HG03103 (cell line): ENCODE data around the gene SAMD10.
"Not testable (repeated sequence)": the region's sequence is repeated elsewhere in the genome, so short reads cannot be mapped to it uniquely, and the experiment has no call there.

Experiments
- ATAC-seq: cut with Tn5 transposase; IDR thresholded peaks from one replicate; pipeline ENCODE4 v1.9.1; 2021; ENCODE audit warnings: low read depth; ENCODE audit not compliant: unreplicated experiment

SAMD10 gene

DNA sequence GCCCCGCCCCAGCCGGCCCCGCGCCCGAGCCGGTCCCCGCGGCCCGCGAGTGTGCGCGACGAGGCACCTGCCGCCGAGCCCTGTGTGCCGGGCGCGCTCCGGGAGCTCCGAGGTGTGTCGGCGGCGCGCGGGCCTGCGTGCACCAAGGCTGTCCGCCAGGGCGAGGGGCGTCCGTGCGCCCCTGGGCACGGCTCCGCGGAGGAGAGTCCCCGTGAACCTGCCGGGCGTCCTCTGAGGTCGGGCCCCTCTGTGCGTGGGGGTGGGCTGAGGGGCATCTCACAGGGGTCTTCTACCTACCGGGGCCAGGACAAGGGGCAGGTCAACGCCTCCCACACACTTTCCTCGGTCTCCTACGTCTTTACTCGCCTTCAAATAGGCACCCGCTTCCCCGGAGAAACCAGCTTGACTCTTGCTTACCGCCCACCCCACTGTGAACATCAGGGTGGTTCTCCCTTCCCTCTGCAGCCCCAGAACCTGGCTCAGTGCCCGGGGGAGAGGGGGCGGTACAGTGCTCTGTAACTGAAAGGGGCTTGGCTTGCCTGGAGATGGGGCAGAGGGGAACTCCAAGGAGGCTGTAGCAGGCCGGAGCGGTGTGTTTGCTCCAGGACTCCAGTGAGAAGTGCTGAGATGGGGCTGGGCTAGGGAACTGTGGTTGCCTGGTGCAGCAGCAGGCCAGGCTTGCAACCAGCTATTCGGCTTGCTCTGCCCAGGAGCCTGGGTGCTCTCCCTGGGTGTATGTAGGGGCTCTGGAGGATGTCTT is at the start of gene SAMD10:
Gene SAMD10 (minus strand): TSS at position 86 of the 760 bp plus-strand sequence. CDS start 175 bp downstream, outside the sequence.
- ATAC-seq, result no peak

DNA sequence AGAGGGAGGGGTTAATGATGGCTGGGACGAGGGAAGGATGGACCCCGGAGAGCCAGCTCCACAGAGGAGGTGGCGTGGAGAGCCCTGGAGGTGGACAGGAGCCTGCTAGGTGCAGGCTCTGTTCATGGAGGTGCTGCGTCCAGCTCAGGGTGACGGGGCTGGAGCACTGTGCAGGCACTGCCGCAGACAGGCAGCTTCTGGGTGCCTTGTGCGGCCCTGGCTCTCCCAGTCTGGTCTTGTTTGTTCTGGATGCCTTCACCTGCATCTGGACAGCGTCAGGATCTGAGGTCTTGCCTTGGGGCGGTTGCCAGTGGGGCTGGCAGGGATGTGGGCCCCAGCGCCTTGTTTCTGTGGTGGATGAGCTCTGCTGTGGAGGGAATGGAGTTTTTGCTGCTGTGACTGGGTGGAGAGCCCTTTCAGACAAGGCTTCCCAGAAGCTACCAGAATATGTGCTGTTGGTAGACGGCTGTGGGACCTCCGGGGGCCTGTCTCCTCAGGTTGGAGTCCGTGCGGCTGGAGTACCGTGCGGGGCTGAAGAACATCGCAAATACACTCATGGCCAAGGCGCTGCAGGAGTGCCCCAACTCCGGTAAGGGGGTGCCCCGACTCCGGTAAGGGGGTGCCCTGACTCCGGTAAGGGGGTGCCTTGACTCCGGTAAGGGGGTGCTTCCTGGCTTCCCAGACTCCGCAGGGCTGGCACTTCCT is 48.7 kb upstream of the SAMD10 start:
- ATAC-seq, result no peak

GRCh38 chr20:64025826-64026412 is 46.5 kb upstream of the SAMD10 start:
- ATAC-seq, result no peak

GRCh38 chr20:64025101-64025825 is 45.8 kb upstream of the SAMD10 start:
- ATAC-seq, result no peak

DNA sequence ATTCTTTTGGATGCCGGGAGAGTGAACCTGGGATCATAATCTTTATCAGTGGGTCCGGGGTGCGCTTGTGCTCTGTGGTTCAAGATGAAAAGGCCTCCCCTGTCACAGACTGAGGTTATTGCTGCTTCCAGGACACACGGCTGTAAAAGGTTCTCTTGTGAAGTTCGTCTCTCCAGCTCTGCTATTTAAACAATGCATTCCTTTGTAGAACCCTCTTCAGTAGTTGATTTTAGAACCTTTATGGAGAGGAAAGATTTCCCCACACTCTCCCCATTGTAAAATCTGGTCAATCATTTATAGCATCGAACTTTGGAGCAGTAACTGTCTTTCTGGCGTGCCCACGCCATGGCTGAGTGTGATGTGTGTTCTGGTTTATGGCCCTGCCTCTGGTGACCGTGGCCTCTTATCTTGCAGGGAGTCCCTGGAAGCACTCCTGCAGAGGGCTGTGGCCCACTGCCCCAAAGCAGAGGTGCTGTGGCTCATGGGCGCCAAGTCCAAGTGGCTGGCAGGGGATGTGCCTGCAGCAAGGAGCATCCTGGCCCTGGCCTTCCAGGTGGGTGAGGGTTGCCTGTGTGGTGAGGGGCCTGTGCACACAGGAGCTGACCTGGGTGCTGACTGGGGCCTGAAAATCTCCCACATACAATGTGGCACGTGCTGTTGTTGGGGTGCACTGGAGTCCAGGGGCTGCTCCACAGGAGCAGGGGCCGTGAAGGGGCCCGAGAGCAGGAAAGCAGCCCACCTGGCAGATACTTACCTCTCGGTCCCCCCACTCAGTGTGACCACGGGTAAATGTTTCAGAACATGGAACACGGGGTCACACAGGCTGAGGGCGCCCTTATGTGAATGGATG is 44.9 kb upstream of the SAMD10 start:
- no peak for ATAC-seq

DNA sequence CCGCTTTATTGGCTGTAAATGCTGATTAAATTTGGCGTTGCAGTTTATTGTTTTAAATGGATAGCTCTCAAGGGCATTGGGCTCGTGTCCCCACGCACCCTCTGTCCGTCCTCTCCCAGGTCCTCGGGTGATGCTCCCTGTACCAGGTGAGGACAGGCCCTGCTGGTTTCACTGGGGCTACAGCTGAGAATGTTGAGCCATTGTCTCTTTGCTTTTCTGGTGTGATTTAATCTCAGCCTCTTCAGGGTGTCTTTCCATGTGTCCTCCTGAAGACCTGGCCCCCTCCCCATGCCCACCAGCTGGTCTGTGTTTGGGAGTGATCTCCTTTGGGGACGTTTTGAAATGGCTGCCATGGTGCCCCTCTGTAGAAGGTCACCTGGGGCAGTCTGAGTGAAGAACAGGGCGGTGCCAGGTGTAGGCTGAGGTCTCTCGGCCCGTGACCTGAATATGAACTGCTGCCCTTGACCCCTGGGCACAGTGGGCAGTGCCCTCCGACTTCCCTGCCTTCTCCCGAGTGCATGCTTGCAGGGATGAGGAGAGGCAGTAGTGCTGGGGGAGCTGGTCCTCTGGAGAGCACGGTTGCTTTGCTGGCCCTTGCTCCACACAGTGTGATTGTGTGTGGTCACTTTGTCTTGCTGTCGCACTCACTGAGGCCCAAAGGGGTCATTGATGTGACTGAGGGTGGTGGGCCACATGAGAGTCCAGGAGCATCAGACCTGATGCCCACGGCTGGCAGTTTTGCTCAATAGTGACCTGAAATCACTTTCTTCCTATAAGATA is 44.1 kb upstream of the SAMD10 start:
- ATAC-seq, result no peak

GRCh38 chr20:64022671-64023360 is 43.4 kb upstream of the SAMD10 start:
- no peak for ATAC-seq

DNA sequence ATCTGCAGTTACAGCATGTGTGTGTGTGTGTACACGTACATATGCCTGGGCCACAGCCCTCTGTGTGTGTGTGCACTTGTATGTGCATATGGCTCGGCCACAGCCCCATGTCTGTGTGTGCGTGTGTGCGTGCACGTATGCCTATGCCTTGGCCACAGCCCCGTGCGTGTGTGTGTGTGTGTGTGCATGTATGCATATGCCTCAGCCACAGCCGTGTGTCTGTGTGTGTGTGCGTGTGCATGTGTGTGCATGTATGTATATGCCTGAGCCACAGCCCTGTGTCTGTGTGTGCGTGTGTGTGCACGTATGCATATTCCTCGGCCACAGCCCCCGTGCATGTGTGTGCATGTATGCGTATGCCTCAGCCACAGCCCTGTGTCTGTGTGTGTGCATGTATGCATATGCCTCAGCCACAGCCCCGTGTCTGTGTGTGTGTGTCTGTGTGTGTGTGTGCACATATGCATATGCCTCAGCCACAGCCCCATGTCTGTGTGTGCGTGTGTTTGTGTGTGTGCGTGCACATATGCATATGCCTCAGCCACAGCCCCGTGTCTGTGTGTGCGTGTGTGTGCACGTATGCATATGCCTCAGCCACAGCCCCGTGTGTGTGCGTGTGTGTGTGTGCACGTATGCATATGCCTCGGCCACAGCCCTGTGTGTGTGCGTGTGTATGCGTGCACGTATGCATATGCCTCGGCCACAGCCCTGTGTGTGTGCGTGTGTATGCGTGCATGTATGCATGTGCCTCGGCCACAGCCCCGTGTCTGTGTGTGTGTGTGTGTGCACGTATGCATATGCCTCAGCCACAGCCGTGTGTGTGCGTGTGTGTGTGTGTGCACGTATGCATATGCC is 41.9 kb upstream of the SAMD10 start:
- ATAC-seq, result no peak

DNA sequence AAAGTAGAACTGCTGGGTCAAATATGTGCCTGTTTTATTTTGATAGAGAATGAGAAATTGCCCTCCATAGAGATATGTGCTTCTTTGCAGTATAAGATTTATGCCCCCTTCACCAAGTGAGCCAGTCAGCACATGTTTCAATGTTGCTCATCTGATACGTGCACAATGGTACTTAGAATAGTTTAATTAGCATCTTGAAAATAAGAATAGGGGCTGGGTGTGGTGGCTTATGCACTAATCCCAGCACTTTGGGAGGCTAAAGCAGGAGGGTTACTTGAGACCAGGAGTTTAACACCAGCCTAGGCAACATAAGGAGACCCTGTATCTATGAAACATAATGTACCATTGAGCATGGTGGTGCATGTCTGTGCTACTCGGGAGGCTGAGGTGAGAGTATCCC is 36.2 kb upstream of the SAMD10 start:
- no peak for ATAC-seq

DNA sequence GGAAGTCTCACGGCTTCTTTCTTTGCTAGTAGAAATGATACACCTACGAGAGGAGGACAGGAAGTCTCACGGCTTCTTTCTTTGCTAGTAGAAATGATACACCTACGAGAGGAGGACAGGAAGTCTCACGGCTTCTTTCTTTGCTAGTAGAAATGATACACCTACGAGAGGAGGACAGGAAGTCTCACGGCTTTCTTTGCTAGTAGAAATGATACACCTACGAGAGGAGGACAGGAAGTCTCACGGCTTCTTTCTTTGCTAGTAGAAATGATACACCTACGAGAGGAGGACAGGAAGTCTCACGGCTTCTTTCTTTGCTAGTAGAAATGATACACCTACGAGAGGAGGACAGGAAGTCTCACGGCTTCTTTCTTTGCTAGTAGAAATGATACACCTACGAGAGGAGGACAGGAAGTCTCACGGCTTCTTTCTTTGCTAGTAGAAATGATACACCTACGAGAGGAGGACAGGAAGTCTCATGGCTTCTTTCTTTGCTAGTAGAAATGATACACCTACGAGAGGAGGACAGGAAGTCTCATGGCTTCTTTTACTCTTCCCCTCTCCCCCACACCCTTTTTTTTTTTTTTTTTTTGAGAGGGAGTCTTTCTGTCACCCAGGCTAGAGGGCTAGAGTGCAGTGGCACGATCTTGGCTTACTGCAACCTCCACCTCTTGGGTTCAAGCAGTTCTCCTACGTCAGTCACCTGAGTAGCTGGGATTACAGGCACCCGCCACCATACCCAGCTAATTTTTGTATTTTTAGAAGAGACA is 33.1 kb upstream of the SAMD10 start:
- ATAC-seq, result not testable (repeated sequence)

DNA sequence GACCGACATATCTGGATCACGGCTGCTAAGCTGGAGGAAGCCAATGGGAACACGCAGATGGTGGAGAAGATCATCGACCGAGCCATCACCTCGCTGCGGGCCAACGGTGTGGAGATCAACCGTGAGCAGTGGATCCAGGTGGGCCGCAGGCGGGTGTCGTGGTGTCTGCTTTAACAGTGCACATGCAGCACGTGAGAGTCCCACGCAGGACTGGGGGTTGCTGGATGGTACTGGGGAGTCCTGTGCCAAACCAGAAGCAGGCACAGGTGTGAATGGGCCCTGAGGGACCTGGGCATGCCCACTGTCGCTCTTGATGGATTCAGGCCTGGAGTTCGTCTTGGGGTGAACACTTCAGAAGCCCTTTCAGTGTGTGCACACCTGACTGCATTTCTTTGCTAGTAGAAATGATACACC is 31.9 kb upstream of the SAMD10 start:
- no peak for ATAC-seq

DNA sequence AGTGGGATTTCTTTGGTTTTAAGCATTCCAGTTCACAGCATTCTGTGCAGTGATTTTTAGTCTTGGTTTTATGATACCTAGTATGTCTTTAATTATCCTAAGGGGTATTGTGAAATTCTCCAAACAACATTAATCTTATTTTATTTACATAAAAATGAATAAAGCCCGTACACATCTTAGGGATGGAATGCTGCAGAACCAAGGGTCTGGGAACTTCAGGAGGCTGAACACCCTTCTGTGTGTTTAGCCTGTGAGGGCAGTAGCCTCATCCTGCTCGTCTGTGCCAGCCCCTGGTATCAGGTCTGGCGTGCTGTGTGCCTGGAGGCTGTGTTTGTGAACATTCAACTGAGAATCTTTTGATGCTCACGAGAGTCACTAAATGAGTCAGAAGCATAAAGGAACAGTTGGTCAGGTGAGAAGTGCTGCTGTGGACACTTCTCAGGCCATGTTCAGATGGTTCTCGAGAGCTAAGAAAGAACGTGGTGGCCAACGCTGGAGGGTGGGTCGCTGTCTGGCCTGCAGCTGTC is 31.3 kb upstream of the SAMD10 start:
- ATAC-seq, result no peak

DNA sequence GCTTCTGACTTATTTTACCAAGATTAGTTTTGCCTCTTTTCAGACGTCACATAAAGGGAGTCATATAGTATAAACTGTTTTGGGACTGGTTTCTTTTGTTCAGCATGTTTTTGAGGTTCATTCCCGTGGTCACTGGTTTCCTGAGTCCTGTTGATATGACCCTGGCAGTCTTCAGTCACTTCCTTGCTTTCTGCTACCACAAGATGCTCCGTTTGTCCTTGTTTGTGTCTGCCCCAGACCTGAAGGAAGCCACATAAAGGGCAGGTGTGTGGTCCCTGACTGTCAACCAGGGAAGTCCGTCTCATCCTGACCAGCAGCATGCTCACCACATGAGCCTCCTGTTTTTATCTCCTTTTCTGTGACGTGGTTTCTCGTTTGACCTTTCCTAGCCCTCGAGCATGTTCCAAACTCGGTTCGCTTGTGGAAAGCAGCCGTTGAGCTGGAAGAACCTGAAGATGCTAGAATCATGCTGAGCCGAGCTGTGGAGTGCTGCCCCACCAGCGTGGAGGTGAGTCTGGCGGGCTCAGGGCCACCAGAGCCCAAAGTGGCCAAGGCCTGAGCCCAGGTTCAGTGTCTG is 30.5 kb upstream of the SAMD10 start:
- ATAC-seq, result no peak

DNA sequence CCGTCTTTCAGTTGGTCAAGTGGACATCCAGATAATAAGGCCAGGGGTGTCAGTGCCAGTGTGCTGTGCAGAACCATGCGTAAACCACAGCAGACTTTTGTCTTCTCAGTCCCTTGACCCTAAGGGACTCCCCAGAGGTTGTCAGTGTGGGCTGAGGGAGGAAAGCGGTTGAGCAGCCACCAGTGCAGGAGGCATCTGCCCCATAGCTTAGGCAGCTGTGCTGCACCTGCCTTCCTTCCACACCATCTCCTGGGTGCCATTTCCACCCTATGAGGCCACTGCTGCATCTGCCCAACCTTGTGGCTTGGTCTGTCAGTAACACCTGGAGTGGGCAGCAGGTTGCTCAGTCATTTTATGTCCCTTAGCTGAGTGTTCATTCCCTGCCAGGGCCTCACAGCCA is 27.5 kb upstream of the SAMD10 start:
- ATAC-seq, result no peak

DNA sequence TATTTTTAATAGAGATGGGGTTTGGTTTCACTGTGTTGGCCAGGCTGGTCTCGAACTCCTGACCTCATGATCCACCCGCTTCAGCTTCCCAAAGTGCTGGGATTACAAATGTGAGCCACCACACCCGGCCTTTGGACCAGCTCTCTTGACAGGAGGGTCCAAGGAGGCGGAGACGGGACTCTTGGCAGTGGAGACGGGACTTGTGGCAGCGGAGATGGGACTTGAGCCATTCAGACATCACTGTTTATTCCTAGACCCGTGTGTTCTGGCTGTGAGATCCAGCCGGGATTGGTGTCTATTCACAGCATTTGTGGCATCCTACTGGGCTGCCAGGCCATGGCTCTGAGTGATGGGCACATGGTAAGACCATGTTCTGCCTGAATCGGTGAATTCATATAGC is 27.0 kb upstream of the SAMD10 start:
- ATAC-seq, result no peak

- ATAC-seq, result no peak
These were observed 26.0 kb upstream of the SAMD10 start for GRCh38 chr20:64005394-64005793.
